H9 (cell line): ENCODE results near the gene GHR. TPM values are rescaled to one million over a fixed set of nuclear protein-coding genes. Genes with fewer than 3 reads are reported as not detected.

Source experiments
- DNase-seq: peaks from one replicate; pipeline ENCODE4 v3.0.0-alpha.2; 2017
- H2AFZ ChIP-seq: one replicate; pipeline ENCODE4 v1.6.1; 2013; ENCODE audit warnings: mild to moderate bottlenecking, low read length, control low read depth, moderate library complexity
- H2AK5ac ChIP-seq: 2 replicates; pipeline ENCODE4 v1.6.1; 2013; ENCODE audit warnings: low read length, control low read depth, mixed read lengths; ENCODE audit not compliant: insufficient read length
- H2BK120ac ChIP-seq: one replicate; pipeline ENCODE4 v1.6.1; 2013; ENCODE audit warnings: low read depth, mild to moderate bottlenecking, low read length, control low read depth, inconsistent platforms; ENCODE audit not compliant: poor library complexity, severe bottlenecking
- H2BK12ac ChIP-seq: 2 replicates; pipeline ENCODE4 v1.6.1; 2013; ENCODE audit warnings: low read length, control low read depth, mixed read lengths, low read depth; ENCODE audit not compliant: insufficient read length
- H2BK15ac ChIP-seq: 2 replicates; pipeline ENCODE4 v1.6.1; 2013; ENCODE audit warnings: low read depth, low read length, control low read depth
- H2BK20ac ChIP-seq: one replicate; pipeline ENCODE4 v1.6.1; 2013; ENCODE audit warnings: low read depth, mild to moderate bottlenecking, low read length, control low read depth, inconsistent platforms; ENCODE audit not compliant: poor library complexity, severe bottlenecking
- H2BK5ac ChIP-seq: 2 replicates; pipeline ENCODE4 v1.6.1; 2013; ENCODE audit warnings: low read length, control low read depth, mixed read lengths; ENCODE audit not compliant: insufficient read length
- H3K14ac ChIP-seq: 2 replicates; pipeline ENCODE4 v1.6.1; 2013; ENCODE audit warnings: low read length, control low read depth; ENCODE audit not compliant: insufficient read depth
- H3K18ac ChIP-seq: 2 replicates; pipeline ENCODE4 v1.6.1; 2013; ENCODE audit warnings: low read depth, mild to moderate bottlenecking, mixed read lengths, low read length, control low read depth; ENCODE audit not compliant: insufficient read length
- H3K23ac ChIP-seq: 2 replicates; pipeline ENCODE4 v1.6.1; 2013; ENCODE audit warnings: low read length, control low read depth, mixed read lengths, low read depth; ENCODE audit not compliant: insufficient read length
- H3K23me2 ChIP-seq: 2 replicates; pipeline ENCODE4 v1.6.1; 2013; ENCODE audit warnings: low read depth, mild to moderate bottlenecking, mixed read lengths, low read length, control low read depth; ENCODE audit not compliant: insufficient read length, poor library complexity, severe bottlenecking
- H3K27ac ChIP-seq: 2 replicates; pipeline ENCODE4 v1.5.1; 2013; ENCODE audit warnings: low read length, control low read depth, mixed read lengths, low read depth; ENCODE audit not compliant: insufficient read length
- H3K27me3 ChIP-seq: 2 replicates; pipeline ENCODE4 v1.6.1; 2013; ENCODE audit warnings: low read length, control low read depth, inconsistent platforms; ENCODE audit not compliant: insufficient read depth
- H3K4ac ChIP-seq: 2 replicates; pipeline ENCODE4 v1.6.1; 2013; ENCODE audit warnings: low read depth, mild to moderate bottlenecking, control low read depth, inconsistent platforms, low read length, moderate library complexity
- H3K4me1 ChIP-seq: 2 replicates; pipeline ENCODE4 v1.6.1; 2013; ENCODE audit warnings: low read length, control low read depth, inconsistent platforms; ENCODE audit not compliant: insufficient read depth
- H3K4me2 ChIP-seq: 2 replicates; pipeline ENCODE4 v1.6.1; 2013; ENCODE audit warnings: low read length, control low read depth, mixed read lengths; ENCODE audit not compliant: insufficient read length, insufficient read depth
- H3K56ac ChIP-seq: 2 replicates; pipeline ENCODE4 v1.6.1; 2013; ENCODE audit warnings: low read depth, mild to moderate bottlenecking, mixed read lengths, low read length, control low read depth; ENCODE audit not compliant: insufficient read length
- H3K79me1 ChIP-seq: 2 replicates; pipeline ENCODE4 v1.6.1; 2013; ENCODE audit warnings: low read depth, mild to moderate bottlenecking, moderate library complexity, low read length, control low read depth, inconsistent platforms; ENCODE audit not compliant: insufficient read depth, poor library complexity, severe bottlenecking
- H3K79me2 ChIP-seq: 2 replicates; pipeline ENCODE4 v1.6.1; 2013; ENCODE audit warnings: low read length, control low read depth, inconsistent platforms; ENCODE audit not compliant: insufficient read depth
- H3K9ac ChIP-seq: 2 replicates; pipeline ENCODE4 v1.6.1; 2013; ENCODE audit warnings: low read length, control low read depth, mixed read lengths; ENCODE audit not compliant: insufficient read length; ENCODE audit errors: extremely low read depth
- H3K9me3 ChIP-seq: one replicate; pipeline ENCODE4 v1.6.1; 2013; ENCODE audit warnings: low read depth, low read length, inconsistent platforms; ENCODE audit not compliant: control insufficient read depth
- H3T11ph ChIP-seq: one replicate; pipeline ENCODE4 v1.6.1; 2013; ENCODE audit warnings: mild to moderate bottlenecking, low read length, control low read depth, inconsistent platforms
- H4K20me1 ChIP-seq: one replicate; pipeline ENCODE4 v1.6.1; 2013; ENCODE audit not compliant: control insufficient read depth, insufficient read length, insufficient read depth
- H4K5ac ChIP-seq: 2 replicates; pipeline ENCODE4 v1.6.1; 2013; ENCODE audit warnings: low read depth, mild to moderate bottlenecking, mixed read lengths, low read length, control low read depth; ENCODE audit not compliant: insufficient read length
- H4K8ac ChIP-seq: replicated peaks from 2 replicates; pipeline ENCODE4 v1.6.1; 2013; ENCODE audit warnings: low read length, control low read depth, mixed read lengths, low read depth; ENCODE audit not compliant: insufficient read length
- H4K91ac ChIP-seq: 2 replicates; pipeline ENCODE4 v1.6.1; 2013; ENCODE audit warnings: low read depth, mild to moderate bottlenecking, moderate library complexity, mixed read lengths, low read length, control low read depth; ENCODE audit not compliant: insufficient read length
- H3K27ac Mint-ChIP-seq, 3 experiments: 2 replicates in 2 of 3; 3 replicates in 1 of 3; pipeline ENCODE4 v1.8.0; 2020 to 2021; ENCODE audit warnings: mixed read lengths in 3 of 3, mild to moderate bottlenecking in 1 of 3, moderate library complexity in 1 of 3
- H3K27me3 Mint-ChIP-seq: 2 replicates; pipeline ENCODE4 v1.8.0; 2021; ENCODE audit warnings: low read depth, mild to moderate bottlenecking, moderate library complexity, mixed read lengths
- H3K36me3 Mint-ChIP-seq, 3 experiments: 2 replicates in 2 of 3; 3 replicates in 1 of 3; pipeline ENCODE4 v1.8.0; 2020 to 2021; ENCODE audit warnings: low read depth in 3 of 3, mixed read lengths in 3 of 3; ENCODE audit not compliant: insufficient read depth in 1 of 3
- H3K4me1 Mint-ChIP-seq, 2 experiments: 2 replicates each; pipeline ENCODE4 v1.8.0; 2020; ENCODE audit warnings: mixed read lengths in 2 of 2
- H3K4me3 Mint-ChIP-seq, 2 experiments: 2 replicates in 1 of 2; 3 replicates in 1 of 2; pipeline ENCODE4 v1.8.0; 2020 to 2021; ENCODE audit warnings: mild to moderate bottlenecking in 2 of 2, mixed read lengths in 2 of 2, moderate library complexity in 1 of 2
- H3K9me3 Mint-ChIP-seq, 2 experiments: 2 replicates in 1 of 2; 3 replicates in 1 of 2; pipeline ENCODE4 v1.8.0; 2020; ENCODE audit warnings: mild to moderate bottlenecking in 2 of 2, mixed read lengths in 2 of 2, moderate library complexity in 1 of 2
- CTCF ChIP-seq: fragments of 200-600 bp; sonication (generic); conservative IDR thresholded peaks from 3 replicates; pipeline ENCODE4 v1.8.0; 2021; ENCODE audit warnings: antibody characterized with exemption, mild to moderate bottlenecking
- WGBS: extraction: QIAGEN DNeasy Blood & Tissue Kit; methylation state at CpG from one replicate; pipeline ENCODE4 v1.1.7; 2013; ENCODE audit warnings: missing lambda C conversion rate, low lambda C conversion rate, mixed read lengths; ENCODE audit not compliant: insufficient read length; ENCODE audit errors: extremely low coverage; 5-methylcytosine and 5-hydroxymethylcytosine counted together
- total RNA-seq: library from RNA; stranded (reverse); gene quantifications from 2 replicates; pipeline ENCODE4 v1.2.1, GENCODE V29; 2021

GHR gene
- total RNA-seq, 1 experiment from 2014 or later: 0.20 TPM

GRCh38 chr5:42677156-42677842 lies 254.1 kb downstream of the GHR start:
- H3K27me3 Mint-ChIP-seq: no peaks in the 10 kb centered on the region
- H3K36me3 Mint-ChIP-seq: peaks cover 0 to 2% (median 0%) of the 10 kb centered on the region in 3 experiments; a peak in 2 of 7 replicates
- WGBS: no CpG with 5 or more reads among the region's 5 CpGs
- Histone ChIP-seq H2BK12ac (no peak overlapping the region), H2BK20ac (no peak overlapping the region), H2AK5ac (no peak overlapping the region), H3K23ac (no peak overlapping the region), H3K27ac (no peak overlapping the region), H4K91ac (no peak overlapping the region), H3K4ac (no peak overlapping the region), H4K5ac (no peak overlapping the region), H3K9ac (no peak overlapping the region), H4K20me1 (no peaks in the 10 kb centered on the region), H4K8ac (no peak overlapping the region), H3K79me1 (no peaks in the 10 kb centered on the region), H3K27me3 (no peaks in the 10 kb centered on the region), H2BK5ac (no peak overlapping the region), H3T11ph (no peak overlapping the region), H3K4me1 (no peaks in the 10 kb centered on the region), H2BK15ac (no peak overlapping the region), H3K79me2 (no peaks in the 10 kb centered on the region), H3K9me3 (no peaks in the 10 kb centered on the region), H2AFZ (no peak overlapping the region), H3K14ac (no peak overlapping the region), H3K4me2 (no peak overlapping the region), H3K18ac (no peak overlapping the region), H3K56ac (no peak overlapping the region), H2BK120ac (no peak overlapping the region), H3K23me2 (no peaks in the 10 kb centered on the region)
- no peak overlapping the region for H3K27ac Mint-ChIP-seq
- H3K4me3 Mint-ChIP-seq: no peak overlapping the region
- no peaks in the 10 kb centered on the region for H3K4me1 Mint-ChIP-seq
- no peak for TF ChIP-seq CTCF
- H3K9me3 Mint-ChIP-seq: peaks cover 11 to 13% of the 10 kb centered on the region in 2 experiments
- no peak for DNase-seq
